GM18909 (cell line): ENCODE data around the gene KLHL28.

Source experiments
- ATAC-seq: cut with Tn5 transposase; IDR thresholded peaks from one replicate; pipeline ENCODE4 v1.9.1; 2021; ENCODE audit warnings: mild to moderate bottlenecking; ENCODE audit not compliant: unreplicated experiment, poor library complexity

KLHL28 gene

GRCh38 chr14:44961554-44962333, at the start of gene KLHL28, which contains the start of gene TOGARAM1:
Gene KLHL28, minus strand, starts transcription at chr14:44961947. Its CDS starts 16,019 bp downstream, at chr14:44945928.
Gene TOGARAM1, plus strand, starts transcription at chr14:44962190. Its CDS starts 232 bp downstream, at chr14:44962422.
- ATAC-seq = peak; percentile 94

- ATAC-seq = no peak
Measured at GRCh38 chr14:45003924-45004323, 42.2 kb upstream of the KLHL28 start.

- no peak for ATAC-seq
Measured at GRCh38 chr14:44995770-44996294, 34.1 kb upstream of the KLHL28 start.

- no peak for ATAC-seq
Measured at GRCh38 chr14:44995196-44995595, 33.4 kb upstream of the KLHL28 start.

- no peak for ATAC-seq
Measured at GRCh38 chr14:44990533-44990932, 28.8 kb upstream of the KLHL28 start.

- no peak for ATAC-seq
Measured at GRCh38 chr14:44989497-44990440, 28.0 kb upstream of the KLHL28 start.

- ATAC-seq = no peak
Measured at GRCh38 chr14:44988694-44989093, 26.9 kb upstream of the KLHL28 start.

DNA sequence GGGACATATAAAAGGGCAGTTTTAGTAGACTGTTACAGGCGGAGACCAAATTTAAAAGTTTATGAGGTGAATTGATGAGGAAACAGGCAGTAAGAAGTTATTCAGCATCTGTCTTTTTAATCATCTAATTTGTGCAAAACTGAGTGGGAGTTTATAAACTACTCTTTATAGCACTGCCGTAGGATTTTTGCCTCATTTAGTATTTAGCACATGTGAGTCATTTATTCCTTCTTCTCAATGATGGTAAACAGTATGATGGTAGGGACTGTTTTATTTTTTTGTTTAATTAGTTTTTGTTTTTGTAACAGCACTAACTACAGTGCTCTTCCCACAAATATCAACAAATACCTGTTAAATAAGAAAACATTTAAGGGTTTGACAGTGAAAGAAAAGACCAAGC, 20.8 kb upstream of the KLHL28 start:
- no peak for ATAC-seq

DNA sequence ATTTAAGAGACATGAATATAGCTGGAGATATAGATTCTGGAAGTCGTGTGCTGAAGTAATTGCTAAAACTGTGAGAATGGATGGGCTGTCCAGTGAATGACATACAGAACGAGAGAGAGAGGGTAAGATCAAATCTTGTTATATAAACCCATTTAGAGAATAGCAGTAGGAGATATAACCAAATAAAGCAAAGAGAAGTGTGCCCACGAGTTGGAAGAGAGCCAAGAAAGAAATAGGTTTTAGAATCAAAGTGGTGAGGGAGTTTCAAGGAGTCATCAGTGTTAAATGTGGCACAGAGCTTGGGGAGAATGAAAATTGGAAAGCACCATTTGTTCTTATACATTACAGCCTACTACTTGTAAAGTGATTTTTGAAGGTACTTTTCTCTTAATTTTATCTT, 19.5 kb upstream of the KLHL28 start:
- ATAC-seq = no peak

GRCh38 chr14:44979740-44980356, 18.1 kb upstream of the KLHL28 start:
- ATAC-seq = no peak

- no peak for ATAC-seq
Measured at GRCh38 chr14:44979273-44979672, 17.5 kb upstream of the KLHL28 start.

DNA sequence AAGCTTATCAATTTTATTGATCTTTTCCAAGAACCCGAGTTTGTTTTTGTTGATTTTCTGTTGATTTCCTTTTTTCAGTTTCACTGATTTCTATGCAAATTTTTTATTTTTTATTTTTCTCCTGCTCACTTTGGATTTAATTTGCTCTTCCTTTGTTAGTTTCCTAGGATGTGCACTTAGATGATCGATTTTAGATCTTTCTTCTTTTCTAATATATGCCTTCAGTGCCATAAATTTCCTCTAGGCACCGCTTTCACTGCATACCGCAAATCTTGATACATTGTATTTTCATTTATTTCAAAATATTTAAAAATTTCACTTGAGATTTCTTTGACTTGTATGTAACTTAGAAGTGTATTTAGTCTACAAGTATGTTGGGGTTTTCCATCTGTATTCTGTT, 9.7 kb upstream of the KLHL28 start:
- no peak for ATAC-seq

GRCh38 chr14:44970907-44971306, 9.2 kb upstream of the KLHL28 start:
- ATAC-seq = no peak

GRCh38 chr14:44968714-44969113, 7.0 kb upstream of the KLHL28 start:
- ATAC-seq = no peak

DNA sequence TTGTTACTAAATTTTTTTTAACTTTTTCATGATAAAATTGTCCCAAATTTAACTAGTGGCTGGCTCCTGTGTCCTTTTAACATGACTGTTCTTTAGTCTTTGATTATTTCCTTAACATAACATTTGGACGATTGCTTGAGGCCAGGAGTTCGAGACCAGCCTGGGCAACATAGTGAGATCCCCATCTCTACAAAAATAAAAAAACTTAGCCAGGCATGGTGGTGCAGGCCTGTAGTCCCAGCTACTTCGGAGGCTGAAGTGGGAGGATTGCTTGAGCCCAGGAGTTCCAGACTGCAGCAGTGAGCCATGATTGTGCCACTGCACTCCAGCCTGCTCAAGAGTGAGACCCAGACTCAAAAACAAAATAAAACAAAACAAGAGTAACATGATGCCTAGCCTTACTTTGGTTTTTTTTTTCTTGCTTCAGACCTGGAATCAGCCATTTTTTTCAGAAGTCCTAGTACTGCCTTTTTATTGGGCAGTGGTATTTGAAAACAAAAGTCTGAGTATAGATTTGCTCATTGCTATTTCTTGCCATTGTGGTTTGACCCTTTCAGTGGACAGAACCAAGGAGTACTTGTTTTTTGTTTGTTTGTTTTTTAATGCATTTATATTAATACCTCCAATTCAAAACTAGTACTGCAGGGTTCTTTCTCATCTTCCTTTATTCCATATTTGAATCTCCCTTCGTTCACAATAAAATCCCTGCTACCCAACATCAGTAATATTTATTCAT, 5.0 kb upstream of the KLHL28 start:
- no peak for ATAC-seq

- ATAC-seq = no peak
Measured at GRCh38 chr14:44963775-44964380, 2.1 kb upstream of the KLHL28 start.

DNA sequence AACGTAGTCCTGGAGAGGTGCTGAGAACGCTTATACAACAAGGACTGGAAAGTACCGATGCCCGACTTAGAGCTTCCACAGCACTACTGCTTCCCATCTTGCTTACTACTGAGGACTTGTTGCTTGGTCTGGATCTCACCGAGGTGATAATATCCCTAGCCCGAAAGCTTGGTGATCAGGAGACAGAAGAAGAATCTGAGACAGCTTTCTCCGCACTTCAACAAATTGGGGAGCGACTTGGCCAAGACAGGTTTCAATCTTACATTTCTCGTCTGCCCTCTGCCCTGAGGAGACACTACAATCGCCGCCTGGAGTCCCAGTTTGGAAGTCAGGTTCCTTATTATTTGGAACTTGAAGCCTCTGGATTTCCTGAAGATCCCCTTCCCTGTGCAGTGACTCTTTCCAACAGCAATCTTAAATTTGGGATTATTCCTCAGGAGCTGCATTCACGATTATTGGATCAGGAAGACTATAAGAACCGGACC, 1.3 kb upstream of the KLHL28 start:
- ATAC-seq = no peak

- peak; percentile 32 for ATAC-seq
Measured at GRCh38 chr14:44962334-44963043, 742 bp upstream of the KLHL28 start.

DNA sequence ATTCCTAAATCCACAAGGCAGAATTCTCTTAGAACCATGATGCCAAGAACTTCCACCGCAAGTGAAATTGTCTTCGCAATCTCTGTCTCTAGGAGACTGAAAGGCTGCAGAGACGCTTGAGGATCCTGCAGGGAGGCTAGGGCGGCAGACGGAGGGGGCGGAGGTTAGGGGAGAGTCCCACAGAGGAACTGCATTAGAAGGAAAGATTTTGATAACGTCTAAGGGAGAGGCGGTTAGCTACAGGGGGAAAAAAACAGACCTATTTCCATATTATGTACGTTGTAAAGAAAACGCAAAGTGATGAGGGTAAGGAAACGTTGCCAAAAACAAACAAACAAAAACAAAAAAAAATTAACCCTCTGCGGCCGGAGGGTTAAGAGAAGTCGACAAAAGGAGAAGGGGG, 595 bp downstream of the KLHL28 start:
- peak; percentile 24 for ATAC-seq
